HepG2 (cell line): Measurements from ENCODE around the gene AQP11. TPM values are rescaled to one million over a fixed set of nuclear protein-coding genes. Genes with fewer than 3 reads are reported as not detected.

Experiments used
- CREB1 ChIP-seq, 2 experiments: fragments of 450-650 bp in 1 of 2; IDR thresholded peaks; 2 replicates each; pipeline ENCODE4 v1.6.1; 2016 to 2017; ENCODE audit warnings: control low read depth in 1 of 2, mild to moderate bottlenecking in 1 of 2, missing compliant biosample characterization in 1 of 2, missing genetic modification characterization in 1 of 2
- ETV6 ChIP-seq: sonication (generic); formaldehyde crosslinking; conservative IDR thresholded peaks from 2 replicates; pipeline ENCODE4 v1.4.0; 2020; ENCODE audit warnings: missing genetic modification reagents
- FLYWCH1 ChIP-seq: sonication (generic); formaldehyde crosslinking; IDR thresholded peaks from 2 replicates; pipeline ENCODE4 v1.8.1; 2023; ENCODE audit warnings: mild to moderate bottlenecking, missing genetic modification reagents
- FOSL2 ChIP-seq: sonication (generic); formaldehyde crosslinking; IDR thresholded peaks from 2 replicates; pipeline ENCODE4 v1.4.0; 2020; ENCODE audit warnings: missing genetic modification reagents
- ISX ChIP-seq: sonication (generic); formaldehyde crosslinking; conservative IDR thresholded peaks from 2 replicates; pipeline ENCODE4 v1.5.0; 2020; ENCODE audit warnings: missing genetic modification reagents
- KDM5A ChIP-seq: fragments of 200-600 bp; sonication (generic); IDR thresholded peaks from 2 replicates; pipeline ENCODE4 v1.7.0; 2018; ENCODE audit warnings: antibody characterized with exemption, mild to moderate bottlenecking, low read length, borderline replicate concordance
- KMT2B ChIP-seq: IDR thresholded peaks from 2 replicates; pipeline ENCODE4 v1.6.1; 2016; ENCODE audit warnings: missing genetic modification reagents, missing compliant biosample characterization
- NCOA1 ChIP-seq: sonication (generic); formaldehyde crosslinking; IDR thresholded peaks from 2 replicates; pipeline ENCODE4 v1.9.0; 2021; ENCODE audit warnings: missing genetic modification reagents
- ONECUT2 ChIP-seq: sonication (generic); formaldehyde crosslinking; IDR thresholded peaks from 2 replicates; pipeline ENCODE4 v1.4.0; 2020; ENCODE audit warnings: missing genetic modification reagents
- PHB2 ChIP-seq: fragments of 450-650 bp; IDR thresholded peaks from 2 replicates; pipeline ENCODE4 v1.6.1; 2018; ENCODE audit not compliant: partially characterized antibody
- PPARG ChIP-seq: conservative IDR thresholded peaks from 2 replicates; pipeline ENCODE4 v1.6.1; 2016; ENCODE audit warnings: missing biosample characterization, missing genetic modification reagents
- RORA ChIP-seq: sonication (generic); formaldehyde crosslinking; IDR thresholded peaks from 2 replicates; pipeline ENCODE4 v1.5.0; 2020; ENCODE audit warnings: mild to moderate bottlenecking, missing genetic modification reagents, moderate library complexity
- TAF1 ChIP-seq: sonication (generic); formaldehyde crosslinking; IDR thresholded peaks from 2 replicates; pipeline ENCODE4 v1.4.0; 2020; ENCODE audit warnings: missing genetic modification reagents
- ZBTB3 ChIP-seq: sonication (generic); formaldehyde crosslinking; IDR thresholded peaks from 2 replicates; pipeline ENCODE4 v1.4.0; 2020; ENCODE audit warnings: low read depth, mild to moderate bottlenecking, moderate library complexity, missing genetic modification reagents, borderline replicate concordance
- ZFAT ChIP-seq: sonication (generic); formaldehyde crosslinking; conservative IDR thresholded peaks from 2 replicates; pipeline ENCODE4 v1.8.1; 2023; ENCODE audit warnings: missing genetic modification reagents, inconsistent platforms
- ZFP37 ChIP-seq: sonication (generic); formaldehyde crosslinking; IDR thresholded peaks from 2 replicates; pipeline ENCODE4 v1.4.0; 2020; ENCODE audit warnings: missing genetic modification reagents, borderline replicate concordance
- ZNF431 ChIP-seq: sonication (generic); formaldehyde crosslinking; IDR thresholded peaks from 2 replicates; pipeline ENCODE4 v1.9.0; 2022; ENCODE audit warnings: missing genetic modification reagents, low read depth, mild to moderate bottlenecking, borderline replicate concordance
- ZSCAN9 ChIP-seq: IDR thresholded peaks from 2 replicates; pipeline ENCODE4 v1.6.1; 2016; ENCODE audit warnings: borderline replicate concordance
- polyA plus RNA-seq, 8 experiments: library from polyadenylated mRNA; depleted of rRNA in 3 of 8; stranded (reverse) in 7 of 8; unstranded in 1 of 8; fragments of >200 nt; fragmentation: Illumina TruSeq in 4 of 8; extraction: Trizol in 4 of 8; gene quantifications; 2 replicates each; pipeline versions ENCODE4 v1.2.1 to v1.2.3, GENCODE V29; 2011 to 2016; ENCODE audit warnings: low read depth in 4 of 8, missing spikeins in 1 of 8, mixed read lengths in 1 of 8; ENCODE audit not compliant: insufficient read depth in 1 of 8
- total RNA-seq, 5 experiments: library from RNA; depleted of rRNA; stranded (reverse); fragments of >200 nt; fragmentation: Illumina TruSeq; extraction: Trizol; gene quantifications; 2 replicates each; pipeline ENCODE4 v1.2.3, GENCODE V29; 2016; ENCODE audit warnings: low read depth in 1 of 5
- TF ChIP-seq, protein P1 (sequence below): sonication (generic); formaldehyde crosslinking; IDR thresholded peaks from 2 replicates; pipeline ENCODE4 v1.4.0; 2020; ENCODE audit warnings: missing genetic modification reagents
- TF ChIP-seq, protein P2 (sequence below): sonication (generic); formaldehyde crosslinking; IDR thresholded peaks from 2 replicates; pipeline ENCODE4 v1.4.0; 2020; ENCODE audit warnings: missing genetic modification reagents
- TF ChIP-seq, protein P3 (sequence below): IDR thresholded peaks from 2 replicates; pipeline ENCODE4 v1.6.1; 2016; ENCODE audit warnings: mild to moderate bottlenecking, missing biosample characterization, missing genetic modification reagents
- TF ChIP-seq, protein P4 (sequence below): sonication (generic); formaldehyde crosslinking; IDR thresholded peaks from 2 replicates; pipeline ENCODE4 v1.8.0; 2022; ENCODE audit warnings: mild to moderate bottlenecking, missing genetic modification reagents; ENCODE audit not compliant: insufficient replicate concordance
- TF ChIP-seq, protein P5 (sequence below): sonication (generic); formaldehyde crosslinking; IDR thresholded peaks from 2 replicates; pipeline ENCODE4 v1.4.0; 2020; ENCODE audit warnings: missing genetic modification reagents
- TF ChIP-seq, protein P6 (sequence below): sonication (generic); formaldehyde crosslinking; IDR thresholded peaks from 2 replicates; pipeline ENCODE4 v1.5.0; 2020; ENCODE audit warnings: missing genetic modification reagents

AQP11 gene
- total and polyA plus RNA-seq, 2 of the 13 experiments (the other 11 are each of a cell fraction or from before 2014, with no cell fraction given) = 10.4 to 15.3 TPM

DNA sequence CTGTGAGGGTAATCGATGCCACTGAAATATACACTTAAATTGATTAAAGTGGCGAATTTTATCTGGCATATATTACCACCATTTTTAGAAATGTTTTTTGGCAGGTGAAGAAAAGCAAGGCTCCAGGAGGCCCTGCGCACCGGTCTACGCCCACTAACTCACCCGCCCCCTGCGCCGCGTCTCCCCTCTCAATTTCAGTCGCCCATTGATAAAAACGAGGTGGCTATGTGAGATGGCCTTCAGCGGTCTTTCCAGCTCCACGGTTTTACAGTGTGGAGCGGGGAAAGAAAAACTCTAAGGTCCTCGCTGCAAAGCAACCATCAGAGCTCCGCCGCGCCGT is 602 bp upstream of the AQP11 start (continued):
- TF ChIP-seq, protein P1, sequence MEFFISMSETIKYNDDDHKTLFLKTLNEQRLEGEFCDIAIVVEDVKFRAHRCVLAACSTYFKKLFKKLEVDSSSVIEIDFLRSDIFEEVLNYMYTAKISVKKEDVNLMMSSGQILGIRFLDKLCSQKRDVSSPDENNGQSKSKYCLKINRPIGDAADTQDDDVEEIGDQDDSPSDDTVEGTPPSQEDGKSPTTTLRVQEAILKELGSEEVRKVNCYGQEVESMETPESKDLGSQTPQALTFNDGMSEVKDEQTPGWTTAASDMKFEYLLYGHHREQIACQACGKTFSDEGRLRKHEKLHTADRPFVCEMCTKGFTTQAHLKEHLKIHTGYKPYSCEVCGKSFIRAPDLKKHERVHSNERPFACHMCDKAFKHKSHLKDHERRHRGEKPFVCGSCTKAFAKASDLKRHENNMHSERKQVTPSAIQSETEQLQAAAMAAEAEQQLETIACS = 0 out of 2 replicates have a peak, but pooled peaks have one; percentile 2
- TF ChIP-seq NCOA1 (CRISPR knock-in tag) (no peak), ZFAT (CRISPR knock-in tag) (0 out of 2 replicates have a peak, but pooled peaks have one; percentile 6), KMT2B (CRISPR knock-in tag) (peak; percentile 17; the same call in 1 of the 2 replicates), ZSCAN9 (CRISPR knock-in tag) (no peak), PPARG (CRISPR knock-in tag) (no peak), ONECUT2 (CRISPR knock-in tag) (no peak), FLYWCH1 (no peak), ZNF431 (CRISPR knock-in tag) (0 out of 2 replicates have a peak, but pooled peaks have one; percentile 7), FOSL2 (CRISPR knock-in tag) (0 out of 2 replicates have a peak, but pooled peaks have one; percentile 11), ZFP37 (peak; percentile 18; the same call in 1 of the 2 replicates), CREB1 (IDR thresholded peaks at IDR 0.05) (no peak), CREB1 (CRISPR knock-in tag; IDR thresholded peaks at IDR 0.05) (no peak), TAF1 (no peak), ISX (CRISPR knock-in tag) (0 out of 2 replicates have a peak, but pooled peaks have one; percentile 51), RORA (CRISPR knock-in tag) (peak; percentile 88; the same call in 1 of the 2 replicates), PHB2 (no peak), ETV6 (CRISPR knock-in tag) (no peak), KDM5A (0 out of 2 replicates have a peak, but pooled peaks have one; percentile 2), ZBTB3 (CRISPR knock-in tag) (no peak)
- TF ChIP-seq, protein P2, sequence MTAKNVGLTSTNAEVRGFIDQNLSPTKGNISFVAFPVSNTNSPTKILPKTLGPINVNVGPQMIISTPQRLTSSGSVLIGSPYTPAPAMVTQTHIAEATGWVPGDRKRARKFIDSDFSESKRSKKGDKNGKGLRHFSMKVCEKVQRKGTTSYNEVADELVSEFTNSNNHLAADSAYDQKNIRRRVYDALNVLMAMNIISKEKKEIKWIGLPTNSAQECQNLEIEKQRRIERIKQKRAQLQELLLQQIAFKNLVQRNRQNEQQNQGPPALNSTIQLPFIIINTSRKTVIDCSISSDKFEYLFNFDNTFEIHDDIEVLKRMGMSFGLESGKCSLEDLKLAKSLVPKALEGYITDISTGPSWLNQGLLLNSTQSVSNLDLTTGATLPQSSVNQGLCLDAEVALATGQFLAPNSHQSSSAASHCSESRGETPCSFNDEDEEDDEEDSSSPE = no peak
- TF ChIP-seq, protein P3, sequence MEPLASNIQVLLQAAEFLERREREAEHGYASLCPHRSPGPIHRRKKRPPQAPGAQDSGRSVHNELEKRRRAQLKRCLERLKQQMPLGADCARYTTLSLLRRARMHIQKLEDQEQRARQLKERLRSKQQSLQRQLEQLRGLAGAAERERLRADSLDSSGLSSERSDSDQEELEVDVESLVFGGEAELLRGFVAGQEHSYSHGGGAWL (CRISPR knock-in tag) = no peak
- TF ChIP-seq, protein P4, sequence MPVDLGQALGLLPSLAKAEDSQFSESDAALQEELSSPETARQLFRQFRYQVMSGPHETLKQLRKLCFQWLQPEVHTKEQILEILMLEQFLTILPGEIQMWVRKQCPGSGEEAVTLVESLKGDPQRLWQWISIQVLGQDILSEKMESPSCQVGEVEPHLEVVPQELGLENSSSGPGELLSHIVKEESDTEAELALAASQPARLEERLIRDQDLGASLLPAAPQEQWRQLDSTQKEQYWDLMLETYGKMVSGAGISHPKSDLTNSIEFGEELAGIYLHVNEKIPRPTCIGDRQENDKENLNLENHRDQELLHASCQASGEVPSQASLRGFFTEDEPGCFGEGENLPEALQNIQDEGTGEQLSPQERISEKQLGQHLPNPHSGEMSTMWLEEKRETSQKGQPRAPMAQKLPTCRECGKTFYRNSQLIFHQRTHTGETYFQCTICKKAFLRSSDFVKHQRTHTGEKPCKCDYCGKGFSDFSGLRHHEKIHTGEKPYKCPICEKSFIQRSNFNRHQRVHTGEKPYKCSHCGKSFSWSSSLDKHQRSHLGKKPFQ (CRISPR knock-in tag) = peak; percentile 53
- TF ChIP-seq, protein P5, sequence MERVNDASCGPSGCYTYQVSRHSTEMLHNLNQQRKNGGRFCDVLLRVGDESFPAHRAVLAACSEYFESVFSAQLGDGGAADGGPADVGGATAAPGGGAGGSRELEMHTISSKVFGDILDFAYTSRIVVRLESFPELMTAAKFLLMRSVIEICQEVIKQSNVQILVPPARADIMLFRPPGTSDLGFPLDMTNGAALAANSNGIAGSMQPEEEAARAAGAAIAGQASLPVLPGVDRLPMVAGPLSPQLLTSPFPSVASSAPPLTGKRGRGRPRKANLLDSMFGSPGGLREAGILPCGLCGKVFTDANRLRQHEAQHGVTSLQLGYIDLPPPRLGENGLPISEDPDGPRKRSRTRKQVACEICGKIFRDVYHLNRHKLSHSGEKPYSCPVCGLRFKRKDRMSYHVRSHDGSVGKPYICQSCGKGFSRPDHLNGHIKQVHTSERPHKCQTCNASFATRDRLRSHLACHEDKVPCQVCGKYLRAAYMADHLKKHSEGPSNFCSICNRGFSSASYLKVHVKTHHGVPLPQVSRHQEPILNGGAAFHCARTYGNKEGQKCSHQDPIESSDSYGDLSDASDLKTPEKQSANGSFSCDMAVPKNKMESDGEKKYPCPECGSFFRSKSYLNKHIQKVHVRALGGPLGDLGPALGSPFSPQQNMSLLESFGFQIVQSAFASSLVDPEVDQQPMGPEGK (CRISPR knock-in tag) = 0 out of 2 replicates have a peak, but pooled peaks have one; percentile 8
- TF ChIP-seq, protein P6, sequence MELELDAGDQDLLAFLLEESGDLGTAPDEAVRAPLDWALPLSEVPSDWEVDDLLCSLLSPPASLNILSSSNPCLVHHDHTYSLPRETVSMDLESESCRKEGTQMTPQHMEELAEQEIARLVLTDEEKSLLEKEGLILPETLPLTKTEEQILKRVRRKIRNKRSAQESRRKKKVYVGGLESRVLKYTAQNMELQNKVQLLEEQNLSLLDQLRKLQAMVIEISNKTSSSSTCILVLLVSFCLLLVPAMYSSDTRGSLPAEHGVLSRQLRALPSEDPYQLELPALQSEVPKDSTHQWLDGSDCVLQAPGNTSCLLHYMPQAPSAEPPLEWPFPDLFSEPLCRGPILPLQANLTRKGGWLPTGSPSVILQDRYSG = 0 out of 2 replicates have a peak, but pooled peaks have one; percentile 21
